H9 (cell line): ENCODE data around the gene CBFA2T2. TPM values are rescaled to one million over a fixed set of nuclear protein-coding genes. Genes with fewer than 3 reads are reported as not detected.

ENCODE experiments used
- DNase-seq: peaks from one replicate; pipeline ENCODE4 v3.0.0-alpha.2; 2017
- H2AFZ ChIP-seq: one replicate; pipeline ENCODE4 v1.6.1; 2013; ENCODE audit warnings: mild to moderate bottlenecking, low read length, control low read depth, moderate library complexity
- H2AK5ac ChIP-seq: 2 replicates; pipeline ENCODE4 v1.6.1; 2013; ENCODE audit warnings: low read length, control low read depth, mixed read lengths; ENCODE audit not compliant: insufficient read length
- H2BK120ac ChIP-seq: one replicate; pipeline ENCODE4 v1.6.1; 2013; ENCODE audit warnings: low read depth, mild to moderate bottlenecking, low read length, control low read depth, inconsistent platforms; ENCODE audit not compliant: poor library complexity, severe bottlenecking
- H2BK12ac ChIP-seq: 2 replicates; pipeline ENCODE4 v1.6.1; 2013; ENCODE audit warnings: low read length, control low read depth, mixed read lengths, low read depth; ENCODE audit not compliant: insufficient read length
- H2BK15ac ChIP-seq: 2 replicates; pipeline ENCODE4 v1.6.1; 2013; ENCODE audit warnings: low read depth, low read length, control low read depth
- H2BK20ac ChIP-seq: one replicate; pipeline ENCODE4 v1.6.1; 2013; ENCODE audit warnings: low read depth, mild to moderate bottlenecking, low read length, control low read depth, inconsistent platforms; ENCODE audit not compliant: poor library complexity, severe bottlenecking
- H2BK5ac ChIP-seq: 2 replicates; pipeline ENCODE4 v1.6.1; 2013; ENCODE audit warnings: low read length, control low read depth, mixed read lengths; ENCODE audit not compliant: insufficient read length
- H3K14ac ChIP-seq: 2 replicates; pipeline ENCODE4 v1.6.1; 2013; ENCODE audit warnings: low read length, control low read depth; ENCODE audit not compliant: insufficient read depth
- H3K18ac ChIP-seq: 2 replicates; pipeline ENCODE4 v1.6.1; 2013; ENCODE audit warnings: low read depth, mild to moderate bottlenecking, mixed read lengths, low read length, control low read depth; ENCODE audit not compliant: insufficient read length
- H3K23ac ChIP-seq: 2 replicates; pipeline ENCODE4 v1.6.1; 2013; ENCODE audit warnings: low read length, control low read depth, mixed read lengths, low read depth; ENCODE audit not compliant: insufficient read length
- H3K23me2 ChIP-seq: 2 replicates; pipeline ENCODE4 v1.6.1; 2013; ENCODE audit warnings: low read depth, mild to moderate bottlenecking, mixed read lengths, low read length, control low read depth; ENCODE audit not compliant: insufficient read length, poor library complexity, severe bottlenecking
- H3K27ac ChIP-seq: 2 replicates; pipeline ENCODE4 v1.5.1; 2013; ENCODE audit warnings: low read length, control low read depth, mixed read lengths, low read depth; ENCODE audit not compliant: insufficient read length
- H3K27me3 ChIP-seq: 2 replicates; pipeline ENCODE4 v1.6.1; 2013; ENCODE audit warnings: low read length, control low read depth, inconsistent platforms; ENCODE audit not compliant: insufficient read depth
- H3K4ac ChIP-seq: 2 replicates; pipeline ENCODE4 v1.6.1; 2013; ENCODE audit warnings: low read depth, mild to moderate bottlenecking, control low read depth, inconsistent platforms, low read length, moderate library complexity
- H3K4me1 ChIP-seq: 2 replicates; pipeline ENCODE4 v1.6.1; 2013; ENCODE audit warnings: low read length, control low read depth, inconsistent platforms; ENCODE audit not compliant: insufficient read depth
- H3K4me2 ChIP-seq: 2 replicates; pipeline ENCODE4 v1.6.1; 2013; ENCODE audit warnings: low read length, control low read depth, mixed read lengths; ENCODE audit not compliant: insufficient read length, insufficient read depth
- H3K56ac ChIP-seq: 2 replicates; pipeline ENCODE4 v1.6.1; 2013; ENCODE audit warnings: low read depth, mild to moderate bottlenecking, mixed read lengths, low read length, control low read depth; ENCODE audit not compliant: insufficient read length
- H3K79me1 ChIP-seq: 2 replicates; pipeline ENCODE4 v1.6.1; 2013; ENCODE audit warnings: low read depth, mild to moderate bottlenecking, moderate library complexity, low read length, control low read depth, inconsistent platforms; ENCODE audit not compliant: insufficient read depth, poor library complexity, severe bottlenecking
- H3K79me2 ChIP-seq: 2 replicates; pipeline ENCODE4 v1.6.1; 2013; ENCODE audit warnings: low read length, control low read depth, inconsistent platforms; ENCODE audit not compliant: insufficient read depth
- H3K9ac ChIP-seq: 2 replicates; pipeline ENCODE4 v1.6.1; 2013; ENCODE audit warnings: low read length, control low read depth, mixed read lengths; ENCODE audit not compliant: insufficient read length; ENCODE audit errors: extremely low read depth
- H3K9me3 ChIP-seq: one replicate; pipeline ENCODE4 v1.6.1; 2013; ENCODE audit warnings: low read depth, low read length, inconsistent platforms; ENCODE audit not compliant: control insufficient read depth
- H3T11ph ChIP-seq: one replicate; pipeline ENCODE4 v1.6.1; 2013; ENCODE audit warnings: mild to moderate bottlenecking, low read length, control low read depth, inconsistent platforms
- H4K20me1 ChIP-seq: one replicate; pipeline ENCODE4 v1.6.1; 2013; ENCODE audit not compliant: control insufficient read depth, insufficient read length, insufficient read depth
- H4K5ac ChIP-seq: 2 replicates; pipeline ENCODE4 v1.6.1; 2013; ENCODE audit warnings: low read depth, mild to moderate bottlenecking, mixed read lengths, low read length, control low read depth; ENCODE audit not compliant: insufficient read length
- H4K8ac ChIP-seq: replicated peaks from 2 replicates; pipeline ENCODE4 v1.6.1; 2013; ENCODE audit warnings: low read length, control low read depth, mixed read lengths, low read depth; ENCODE audit not compliant: insufficient read length
- H4K91ac ChIP-seq: 2 replicates; pipeline ENCODE4 v1.6.1; 2013; ENCODE audit warnings: low read depth, mild to moderate bottlenecking, moderate library complexity, mixed read lengths, low read length, control low read depth; ENCODE audit not compliant: insufficient read length
- H3K27ac Mint-ChIP-seq, 3 experiments: 2 replicates in 2 of 3; 3 replicates in 1 of 3; pipeline ENCODE4 v1.8.0; 2020 to 2021; ENCODE audit warnings: mixed read lengths in 3 of 3, mild to moderate bottlenecking in 1 of 3, moderate library complexity in 1 of 3
- H3K27me3 Mint-ChIP-seq: 2 replicates; pipeline ENCODE4 v1.8.0; 2021; ENCODE audit warnings: low read depth, mild to moderate bottlenecking, moderate library complexity, mixed read lengths
- H3K36me3 Mint-ChIP-seq, 3 experiments: 2 replicates in 2 of 3; 3 replicates in 1 of 3; pipeline ENCODE4 v1.8.0; 2020 to 2021; ENCODE audit warnings: low read depth in 3 of 3, mixed read lengths in 3 of 3; ENCODE audit not compliant: insufficient read depth in 1 of 3
- H3K4me1 Mint-ChIP-seq, 2 experiments: 2 replicates each; pipeline ENCODE4 v1.8.0; 2020; ENCODE audit warnings: mixed read lengths in 2 of 2
- H3K4me3 Mint-ChIP-seq, 2 experiments: 2 replicates in 1 of 2; 3 replicates in 1 of 2; pipeline ENCODE4 v1.8.0; 2020 to 2021; ENCODE audit warnings: mild to moderate bottlenecking in 2 of 2, mixed read lengths in 2 of 2, moderate library complexity in 1 of 2
- H3K9me3 Mint-ChIP-seq, 2 experiments: 2 replicates in 1 of 2; 3 replicates in 1 of 2; pipeline ENCODE4 v1.8.0; 2020; ENCODE audit warnings: mild to moderate bottlenecking in 2 of 2, mixed read lengths in 2 of 2, moderate library complexity in 1 of 2
- WGBS: extraction: QIAGEN DNeasy Blood & Tissue Kit; methylation state at CpG from one replicate; pipeline ENCODE4 v1.1.7; 2013; ENCODE audit warnings: missing lambda C conversion rate, low lambda C conversion rate, mixed read lengths; ENCODE audit not compliant: insufficient read length; ENCODE audit errors: extremely low coverage; 5-methylcytosine and 5-hydroxymethylcytosine counted together
- total RNA-seq: library from RNA; stranded (reverse); gene quantifications from 2 replicates; pipeline ENCODE4 v1.2.1, GENCODE V29; 2021
- TF ChIP-seq, protein P1 (sequence below): fragments of 200-600 bp; sonication (generic); conservative IDR thresholded peaks from 3 replicates; pipeline ENCODE4 v1.8.0; 2021; ENCODE audit warnings: antibody characterized with exemption, mild to moderate bottlenecking

The CBFA2T2 gene
- total RNA-seq, 1 experiment from 2014 or later: 11.2 TPM

DNA sequence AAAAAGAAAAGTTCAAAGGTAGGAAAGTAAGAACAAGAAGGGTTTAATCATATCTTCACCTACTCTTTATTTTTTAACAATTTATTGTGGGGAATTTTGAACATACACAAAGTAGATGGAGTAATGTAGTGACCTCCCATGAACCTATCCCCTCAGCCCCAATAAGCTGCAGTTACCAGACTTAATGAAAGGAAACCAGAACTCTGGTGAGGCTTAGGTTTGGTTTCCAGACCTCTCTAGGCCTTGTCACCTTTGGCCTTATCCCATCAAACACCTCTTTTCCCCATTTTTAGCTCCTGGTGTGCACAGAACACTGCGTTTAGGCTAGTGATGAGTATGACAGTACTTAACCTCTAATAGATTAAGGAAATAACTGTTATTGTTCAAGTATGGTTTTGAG is 42.0 kb downstream of the CBFA2T2 start:
- Histone ChIP-seq H2AFZ (no peak overlapping the region), H3K27ac (no peak overlapping the region), H2BK20ac (no peak overlapping the region), H3K4me2 (no peak overlapping the region), H3K79me1 (no peaks in the 10 kb centered on the region), H3K27me3 (no peaks in the 10 kb centered on the region), H3K18ac (no peak overlapping the region), H3K56ac (no peak overlapping the region), H3K4me1 (no peaks in the 10 kb centered on the region), H3K9me3 (no peaks in the 10 kb centered on the region), H3K23ac (no peak overlapping the region), H3K4ac (no peak overlapping the region), H2AK5ac (no peak overlapping the region), H3K23me2 (no peaks in the 10 kb centered on the region), H2BK12ac (no peak overlapping the region), H4K91ac (no peak overlapping the region), H2BK120ac (no peak overlapping the region), H2BK15ac (no peak overlapping the region), H4K8ac (no peak overlapping the region), H3K9ac (no peak overlapping the region), H3K79me2 (no peaks in the 10 kb centered on the region; the same call in 1 of the 2 replicates), H3T11ph (no peak overlapping the region), H4K20me1 (no peaks in the 10 kb centered on the region), H2BK5ac (no peak overlapping the region), H3K14ac (no peak overlapping the region), H4K5ac (no peak overlapping the region)
- Mint-ChIP-seq H3K9me3 (peaks cover 2 to 6% of the 10 kb centered on the region in 2 experiments; a peak in 4 of 5 replicates), H3K27ac (no peak overlapping the region), H3K4me3 (no peak overlapping the region), H3K36me3 (peaks cover 2 to 4% (median 3%) of the 10 kb centered on the region in 3 experiments; a peak in 6 of 7 replicates), H3K4me1 (peaks cover 4 to 9% of the 10 kb centered on the region in 2 experiments), H3K27me3 (no peaks in the 10 kb centered on the region)
- TF ChIP-seq, protein P1, sequence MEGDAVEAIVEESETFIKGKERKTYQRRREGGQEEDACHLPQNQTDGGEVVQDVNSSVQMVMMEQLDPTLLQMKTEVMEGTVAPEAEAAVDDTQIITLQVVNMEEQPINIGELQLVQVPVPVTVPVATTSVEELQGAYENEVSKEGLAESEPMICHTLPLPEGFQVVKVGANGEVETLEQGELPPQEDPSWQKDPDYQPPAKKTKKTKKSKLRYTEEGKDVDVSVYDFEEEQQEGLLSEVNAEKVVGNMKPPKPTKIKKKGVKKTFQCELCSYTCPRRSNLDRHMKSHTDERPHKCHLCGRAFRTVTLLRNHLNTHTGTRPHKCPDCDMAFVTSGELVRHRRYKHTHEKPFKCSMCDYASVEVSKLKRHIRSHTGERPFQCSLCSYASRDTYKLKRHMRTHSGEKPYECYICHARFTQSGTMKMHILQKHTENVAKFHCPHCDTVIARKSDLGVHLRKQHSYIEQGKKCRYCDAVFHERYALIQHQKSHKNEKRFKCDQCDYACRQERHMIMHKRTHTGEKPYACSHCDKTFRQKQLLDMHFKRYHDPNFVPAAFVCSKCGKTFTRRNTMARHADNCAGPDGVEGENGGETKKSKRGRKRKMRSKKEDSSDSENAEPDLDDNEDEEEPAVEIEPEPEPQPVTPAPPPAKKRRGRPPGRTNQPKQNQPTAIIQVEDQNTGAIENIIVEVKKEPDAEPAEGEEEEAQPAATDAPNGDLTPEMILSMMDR: no peak
- DNase-seq: no peak
- no CpG with 5 or more reads among the region's 1 CpG for WGBS
